ENCODE results near the gene ITPR2. TPM values are rescaled to one million over a fixed set of nuclear protein-coding genes. Genes with fewer than 3 reads are reported as not detected.

Gene ITPR2
- total RNA-seq, 2 experiments from 2014 or later: 25.6 to 44.7 TPM

- no peak for DNase-seq (ENCODE audit: low spot score)
- intact Hi-C loops (cut with micrococcal nuclease; ENCODE audit: unreplicated experiment): no loop called here
- no peaks in the 10 kb centered on the region for H3K9me2 ChIP-seq (ENCODE audit: insufficient read depth, low read length)
- no peak overlapping the region for H3K4me3 ChIP-seq (ENCODE audit: low read depth, low read length, poor library complexity, severe bottlenecking)
- no peak overlapping the region for H3K4me2 ChIP-seq (ENCODE audit: low read length)
- ChIA-PET POLR2A (interaction anchor here (0.7 to 1.3 kb wide), 2 partner anchors 31 to 148 kb away, joined by 3 to 4 read pairs; no protein-coding TSS in a partner anchor), CTCF (ENCODE audit: unreplicated experiment) (no interaction called here)
- no peaks in the 10 kb centered on the region for H3K79me2 ChIP-seq (ENCODE audit: insufficient read depth, low read depth, low read length)
- H4K20me1 ChIP-seq (ENCODE audit: insufficient read depth, low read length): no peaks in the 10 kb centered on the region
- no TSS peak for BruUV-seq (replicated peaks)
- no peaks in the 10 kb centered on the region for H3K36me3 ChIP-seq (ENCODE audit: insufficient read depth, low read length)
- H2AFZ ChIP-seq (ENCODE audit: low read length): no peak overlapping the region
- no peaks in the 10 kb centered on the region for H3K9me3 ChIP-seq (ENCODE audit: low read length)
- TF ChIP-seq EZH2phosphoT487 (IDR thresholded peaks at IDR 0.05; ENCODE audit: borderline replicate concordance, low read depth, low read length): no peak
- TF ChIP-seq, protein P1, sequence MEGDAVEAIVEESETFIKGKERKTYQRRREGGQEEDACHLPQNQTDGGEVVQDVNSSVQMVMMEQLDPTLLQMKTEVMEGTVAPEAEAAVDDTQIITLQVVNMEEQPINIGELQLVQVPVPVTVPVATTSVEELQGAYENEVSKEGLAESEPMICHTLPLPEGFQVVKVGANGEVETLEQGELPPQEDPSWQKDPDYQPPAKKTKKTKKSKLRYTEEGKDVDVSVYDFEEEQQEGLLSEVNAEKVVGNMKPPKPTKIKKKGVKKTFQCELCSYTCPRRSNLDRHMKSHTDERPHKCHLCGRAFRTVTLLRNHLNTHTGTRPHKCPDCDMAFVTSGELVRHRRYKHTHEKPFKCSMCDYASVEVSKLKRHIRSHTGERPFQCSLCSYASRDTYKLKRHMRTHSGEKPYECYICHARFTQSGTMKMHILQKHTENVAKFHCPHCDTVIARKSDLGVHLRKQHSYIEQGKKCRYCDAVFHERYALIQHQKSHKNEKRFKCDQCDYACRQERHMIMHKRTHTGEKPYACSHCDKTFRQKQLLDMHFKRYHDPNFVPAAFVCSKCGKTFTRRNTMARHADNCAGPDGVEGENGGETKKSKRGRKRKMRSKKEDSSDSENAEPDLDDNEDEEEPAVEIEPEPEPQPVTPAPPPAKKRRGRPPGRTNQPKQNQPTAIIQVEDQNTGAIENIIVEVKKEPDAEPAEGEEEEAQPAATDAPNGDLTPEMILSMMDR (conservative IDR thresholded peaks at IDR 0.05; ENCODE audit: low read length): no peak
- peaks cover 7% of the 10 kb centered on the region for H3K4me1 ChIP-seq (ENCODE audit: insufficient read depth, low read length, poor library complexity, severe bottlenecking)
- H3K27ac ChIP-seq (ENCODE audit: low read depth, low read length, poor library complexity, severe bottlenecking): no peak overlapping the region
Measured at GRCh38 chr12:26445909-26446308, 387.1 kb downstream of the ITPR2 start.

DNA sequence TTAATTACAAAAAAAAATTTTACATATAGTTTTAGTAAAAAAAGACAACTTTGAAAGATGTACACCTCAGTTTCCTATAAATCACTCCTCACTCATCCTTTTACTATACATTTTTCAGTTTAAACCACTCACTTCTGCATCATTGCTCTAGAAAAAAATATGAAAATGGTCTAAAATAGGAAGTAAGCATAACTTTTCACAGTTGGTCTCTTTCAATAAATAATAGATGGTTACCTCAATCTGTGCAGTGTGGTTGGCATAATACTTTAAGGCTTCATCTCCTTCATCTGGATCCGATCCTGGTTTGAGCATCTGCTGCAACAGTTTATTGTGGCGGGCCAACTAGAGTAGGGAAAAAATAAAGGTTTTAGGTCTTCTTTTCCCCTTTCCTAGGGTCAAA lies 389.7 kb downstream of the ITPR2 start:
- H3K79me2 ChIP-seq (ENCODE audit: insufficient read depth, low read depth, low read length): no peaks in the 10 kb centered on the region
- ChIA-PET CTCF (ENCODE audit: unreplicated experiment) (no interaction called here), POLR2A (no interaction called here)
- no peak overlapping the region for H3K4me3 ChIP-seq (ENCODE audit: low read depth, low read length, poor library complexity, severe bottlenecking)
- H3K9me3 ChIP-seq (ENCODE audit: low read length): no peaks in the 10 kb centered on the region
- no peaks in the 10 kb centered on the region for H3K36me3 ChIP-seq (ENCODE audit: insufficient read depth, low read length)
- TF ChIP-seq, protein P1 (conservative IDR thresholded peaks at IDR 0.05; ENCODE audit: low read length): no peak
- TF ChIP-seq EZH2phosphoT487 (IDR thresholded peaks at IDR 0.05; ENCODE audit: borderline replicate concordance, low read depth, low read length): no peak
- H2AFZ ChIP-seq (ENCODE audit: low read length): no peak overlapping the region
- H3K4me1 ChIP-seq (ENCODE audit: insufficient read depth, low read length, poor library complexity, severe bottlenecking): peaks cover 7% of the 10 kb centered on the region
- no peaks in the 10 kb centered on the region for H3K9me2 ChIP-seq (ENCODE audit: insufficient read depth, low read length)
- no peak overlapping the region for H3K27ac ChIP-seq (ENCODE audit: low read depth, low read length, poor library complexity, severe bottlenecking)
- BruUV-seq (replicated peaks): no TSS peak
- peak overlapping the region; percentile 10; the same call in 1 of the 2 replicates for H3K4me2 ChIP-seq (ENCODE audit: low read length)
- DNase-seq (ENCODE audit: low spot score): no peak
- intact Hi-C loops (cut with micrococcal nuclease; ENCODE audit: unreplicated experiment): no loop called here
- no peaks in the 10 kb centered on the region for H4K20me1 ChIP-seq (ENCODE audit: insufficient read depth, low read length)

GRCh38 chr12:26441434-26441833 lies 391.6 kb downstream of the ITPR2 start:
- H3K27ac ChIP-seq (ENCODE audit: low read depth, low read length, poor library complexity, severe bottlenecking): no peak overlapping the region
- DNase-seq (ENCODE audit: low spot score): no peak
- no peak overlapping the region for H3K4me2 ChIP-seq (ENCODE audit: low read length)
- H3K9me3 ChIP-seq (ENCODE audit: low read length): no peaks in the 10 kb centered on the region
- H4K20me1 ChIP-seq (ENCODE audit: insufficient read depth, low read length): no peaks in the 10 kb centered on the region
- intact Hi-C loops (cut with micrococcal nuclease; ENCODE audit: unreplicated experiment): no loop called here
- H3K36me3 ChIP-seq (ENCODE audit: insufficient read depth, low read length): no peaks in the 10 kb centered on the region
- H3K4me1 ChIP-seq (ENCODE audit: insufficient read depth, low read length, poor library complexity, severe bottlenecking): peaks cover 7% of the 10 kb centered on the region
- no peak overlapping the region for H2AFZ ChIP-seq (ENCODE audit: low read length)
- no peak for TF ChIP-seq EZH2phosphoT487 (IDR thresholded peaks at IDR 0.05; ENCODE audit: borderline replicate concordance, low read depth, low read length)
- TF ChIP-seq, protein P1 (conservative IDR thresholded peaks at IDR 0.05; ENCODE audit: low read length): no peak
- no peaks in the 10 kb centered on the region for H3K79me2 ChIP-seq (ENCODE audit: insufficient read depth, low read depth, low read length)
- H3K4me3 ChIP-seq (ENCODE audit: low read depth, low read length, poor library complexity, severe bottlenecking): no peak overlapping the region
- ChIA-PET POLR2A (interaction anchor here (0.6 to 0.7 kb wide), 2 partner anchors 128 to 173 kb away, joined by 3 read pairs; no protein-coding TSS in a partner anchor), CTCF (ENCODE audit: unreplicated experiment) (no interaction called here)
- no TSS peak for BruUV-seq (replicated peaks)
- no peaks in the 10 kb centered on the region for H3K9me2 ChIP-seq (ENCODE audit: insufficient read depth, low read length)
